Breast epithelium (tissue), 3 donors: Measurements from ENCODE around the gene MGME1.

ENCODE experiments used
- CTCF ChIP-seq, 3 donors: fragments of 450-650 bp; IDR thresholded peaks; one replicate each; pipeline ENCODE4 v1.5.1; 2016 to 2017; ENCODE audit warnings: antibody characterized with exemption in 3 of 3, mild to moderate bottlenecking in 3 of 3, moderate library complexity in 3 of 3
- POLR2A ChIP-seq: fragments of 450-650 bp; IDR thresholded peaks from one replicate; pipeline ENCODE4 v1.6.1; 2016; ENCODE audit warnings: antibody characterized with exemption, mild to moderate bottlenecking, moderate library complexity

DNA sequence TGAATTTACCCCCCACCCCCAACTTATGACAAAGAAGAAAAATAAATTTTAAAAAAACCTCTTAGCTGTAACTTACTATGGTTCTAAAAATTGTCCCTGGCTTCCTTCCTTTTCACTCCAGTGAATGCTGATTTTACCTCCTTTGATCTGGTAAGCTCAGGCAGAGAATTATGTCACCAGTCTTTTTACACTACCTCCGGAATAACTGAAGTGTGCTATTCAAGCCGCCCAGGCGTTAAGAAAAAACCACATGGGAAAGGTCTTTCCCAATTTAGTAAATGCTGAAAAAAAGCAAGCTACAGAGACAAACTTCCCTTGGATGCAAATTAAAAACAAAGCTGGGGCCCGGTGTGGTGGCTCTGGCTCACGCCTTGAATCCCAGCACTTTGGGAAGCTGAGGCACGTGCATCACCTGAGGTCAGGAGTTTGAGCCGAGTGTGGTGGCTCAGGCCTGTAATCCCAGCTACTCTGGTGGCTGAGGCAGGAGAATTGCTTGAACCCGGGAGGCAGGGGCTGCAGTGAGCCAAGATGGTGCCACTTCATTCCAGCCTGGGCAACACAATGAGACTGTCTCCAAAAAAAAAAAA is 12.6 kb upstream of the MGME1 start:
- no peak for TF ChIP-seq POLR2A
- TF ChIP-seq CTCF (IDR thresholded peaks at IDR 0.05): no peak
